Activated CD8-positive, alpha-beta memory T cell treated with anti-CD3 and anti-CD28 coated beads for 48 hours (primary cell): ENCODE data around the gene NEMP2.

ENCODE experiments used
- DNase-seq, 3 experiments: peaks; one replicate each; pipeline ENCODE4 v3.0.0-alpha.2; 2020; ENCODE audit warnings: low read depth in 2 of 3, low spot score in 2 of 3

The NEMP2 gene

DNA sequence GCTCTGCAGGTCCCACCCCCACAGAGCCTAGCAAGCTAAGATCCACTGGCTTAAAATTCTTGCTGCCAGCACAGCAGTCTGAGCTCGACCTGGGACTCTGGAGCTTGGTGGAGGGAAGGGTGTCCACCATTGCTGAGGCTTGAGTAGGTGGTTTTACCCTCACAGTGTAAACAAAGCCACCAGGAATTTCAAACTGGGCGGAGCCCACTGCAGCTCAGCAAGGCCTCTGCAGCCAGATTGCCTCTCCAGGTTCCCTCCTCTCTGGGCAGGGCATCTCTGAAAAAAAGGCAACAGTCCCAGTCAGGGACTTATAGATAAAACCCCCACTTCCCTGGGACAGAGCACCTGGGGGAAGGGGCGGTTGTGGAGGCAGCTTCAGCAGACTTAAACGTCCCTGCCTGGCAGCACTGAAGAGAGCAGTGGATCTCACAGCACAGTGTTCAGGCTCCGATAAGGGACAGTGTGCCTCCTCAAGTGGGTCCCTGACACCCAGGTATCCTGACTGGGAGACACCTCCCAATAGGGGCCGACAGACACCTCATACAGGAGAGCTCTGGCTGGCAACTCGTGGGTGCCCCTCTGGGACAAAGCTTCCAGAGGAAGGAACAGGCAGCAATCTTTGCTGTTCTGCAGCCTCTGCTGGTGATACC, 20.0 kb upstream of the NEMP2 start:
- no peak for DNase-seq

- no peak for DNase-seq
Measured at GRCh38 chr2:190553254-190553653, 18.7 kb upstream of the NEMP2 start.

- DNase-seq: no peak
Measured at GRCh38 chr2:190551928-190552327, 17.4 kb upstream of the NEMP2 start.

DNA sequence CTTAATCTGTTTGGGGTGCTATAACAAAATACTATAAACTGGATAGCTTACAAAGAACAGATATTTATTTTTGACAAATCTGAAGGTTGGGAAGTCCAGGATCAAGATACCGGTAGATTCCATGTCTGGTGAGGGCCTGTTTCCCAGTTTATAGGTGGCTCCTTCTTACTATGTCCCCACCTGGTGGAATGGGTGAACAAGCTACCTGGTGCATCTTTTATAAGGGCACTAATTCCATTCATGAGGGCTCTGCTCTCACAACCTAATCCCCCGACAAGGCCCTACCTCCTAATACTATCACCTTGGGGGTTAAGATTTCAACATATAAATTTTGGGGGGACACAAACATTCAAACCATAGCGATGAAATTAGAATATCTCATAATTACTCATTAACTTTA, 15.6 kb upstream of the NEMP2 start:
- no peak for DNase-seq

GRCh38 chr2:190547886-190548285, 13.4 kb upstream of the NEMP2 start:
- DNase-seq: no peak

DNA sequence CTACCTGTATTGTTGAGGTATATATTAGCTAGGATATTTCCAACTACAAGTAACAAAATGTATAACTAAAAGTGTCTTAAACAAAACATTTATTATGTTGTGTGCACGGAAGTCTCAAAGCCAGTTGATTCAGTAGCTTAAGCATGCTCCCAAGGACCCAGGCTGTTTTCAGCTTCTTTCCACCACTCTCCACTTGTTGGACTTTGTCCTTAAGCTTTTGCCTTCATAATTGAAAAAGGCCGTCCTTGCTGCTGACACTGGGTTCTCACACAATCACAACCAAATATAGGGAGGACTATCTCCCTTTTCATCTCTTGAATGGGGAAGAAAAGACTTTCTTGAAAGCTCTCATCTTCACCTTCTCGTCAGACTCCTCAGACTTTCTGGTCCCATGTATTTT, 12.2 kb upstream of the NEMP2 start:
- no peak for DNase-seq

GRCh38 chr2:190545555-190546385, 11.2 kb upstream of the NEMP2 start:
- no peak for DNase-seq

DNA sequence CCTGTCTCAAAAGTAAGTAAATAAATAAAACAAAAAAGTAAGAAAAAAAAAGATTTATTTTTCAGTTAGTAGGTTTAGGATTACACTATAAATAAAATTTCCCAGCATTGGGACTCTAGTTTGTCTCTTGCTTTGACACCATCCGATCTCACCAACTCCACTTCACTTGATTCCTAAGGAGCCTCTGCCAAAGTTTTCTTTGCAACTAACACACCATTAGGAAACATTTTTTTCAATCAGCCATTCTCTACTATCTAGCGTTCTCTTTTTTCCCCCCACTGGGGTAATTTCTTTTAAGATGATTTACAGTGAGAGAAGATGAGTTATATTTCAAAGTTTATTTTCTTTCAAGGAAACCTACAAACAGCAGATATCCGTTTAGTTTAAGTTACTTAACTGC, 10.6 kb upstream of the NEMP2 start:
- DNase-seq: no peak

- DNase-seq: no peak
Measured at GRCh38 chr2:190540048-190540447, 5.5 kb upstream of the NEMP2 start.

- no peak for DNase-seq
Measured at GRCh38 chr2:190538201-190538600, 3.7 kb upstream of the NEMP2 start.

DNA sequence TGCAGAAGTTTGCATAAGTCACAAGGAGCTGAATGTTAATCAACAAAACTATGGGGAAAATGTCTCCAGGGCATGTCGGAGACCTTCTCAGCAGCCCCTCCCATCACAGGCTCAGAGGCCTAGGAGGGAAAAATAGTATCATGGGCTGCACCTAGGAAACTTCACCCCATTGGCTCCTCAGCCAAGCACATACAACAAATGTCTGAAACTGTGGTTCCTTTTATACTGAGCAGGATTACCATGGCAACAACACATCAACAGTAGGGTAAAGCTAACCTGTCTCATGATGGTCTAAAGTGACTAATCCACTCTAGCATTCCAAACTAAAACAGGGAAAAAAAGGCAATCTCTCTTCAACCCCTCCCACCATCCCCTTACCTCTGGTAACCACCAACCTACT, 3.2 kb upstream of the NEMP2 start:
- DNase-seq: no peak

- no peak for DNase-seq
Measured at GRCh38 chr2:190535586-190535985, 1.1 kb upstream of the NEMP2 start.

GRCh38 chr2:190535121-190535439, 558 bp upstream of the NEMP2 start:
- DNase-seq: no peak

DNA sequence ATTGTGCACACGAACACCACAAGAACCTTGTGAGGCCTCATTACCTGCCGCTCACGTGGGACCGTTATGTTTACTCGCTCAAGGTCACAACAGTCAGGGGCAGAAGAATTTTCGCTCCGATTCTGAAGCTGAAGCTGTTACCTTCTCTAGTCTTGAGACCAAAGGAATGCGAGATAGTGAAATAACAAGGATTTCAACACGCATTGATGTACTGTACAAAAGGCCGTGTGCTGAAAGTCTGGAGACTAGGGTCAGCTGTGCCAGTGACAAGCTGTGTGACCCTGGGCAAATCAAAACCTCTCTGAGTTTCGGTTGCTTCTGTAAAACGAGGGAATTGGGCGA, 583 bp downstream of the NEMP2 start:
- DNase-seq: no peak

DNA sequence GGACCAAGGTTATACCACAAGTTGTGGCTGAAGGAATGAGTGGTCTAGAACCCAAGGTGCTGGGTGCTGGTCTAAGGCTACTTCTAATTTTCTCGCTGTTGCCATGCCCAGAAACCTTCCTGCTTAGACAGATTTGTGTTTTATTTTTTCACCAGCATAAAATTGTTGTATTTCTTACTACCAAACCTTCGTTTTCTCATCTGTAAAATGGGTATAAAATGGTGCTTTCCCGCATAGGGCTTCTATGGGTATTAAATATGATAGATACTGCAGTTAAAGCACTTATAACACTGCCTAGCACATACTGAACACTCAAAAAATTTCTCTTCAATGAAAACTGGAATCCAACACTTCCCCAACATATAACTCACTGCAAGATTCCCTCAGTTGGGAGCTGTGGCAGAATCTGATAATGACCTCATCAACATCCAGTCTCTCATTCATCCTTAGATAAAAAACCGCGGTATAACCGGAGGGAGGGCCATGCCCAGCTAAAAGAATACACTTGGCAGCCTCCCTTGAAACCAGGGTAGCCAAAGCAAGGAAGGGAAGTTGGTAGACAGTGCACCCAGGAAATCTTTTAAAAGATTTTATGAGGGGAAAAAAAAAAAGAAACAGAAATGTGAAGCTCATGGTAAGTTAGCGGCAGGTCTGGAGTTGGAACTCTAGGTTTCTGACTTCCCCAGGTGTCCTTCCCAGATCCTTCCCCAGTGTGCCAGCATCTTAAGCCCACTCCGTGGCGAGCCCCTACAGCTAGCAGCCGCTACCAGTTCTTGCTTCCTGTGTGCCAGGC, 1.2 kb downstream of the NEMP2 start:
- peak in 1 of 3 experiments; percentile 15 for DNase-seq

- DNase-seq: no peak
Measured at GRCh38 chr2:190532581-190532980, 1.9 kb downstream of the NEMP2 start.

- no peak for DNase-seq
Measured at GRCh38 chr2:190530248-190530900, 4.1 kb downstream of the NEMP2 start.

DNA sequence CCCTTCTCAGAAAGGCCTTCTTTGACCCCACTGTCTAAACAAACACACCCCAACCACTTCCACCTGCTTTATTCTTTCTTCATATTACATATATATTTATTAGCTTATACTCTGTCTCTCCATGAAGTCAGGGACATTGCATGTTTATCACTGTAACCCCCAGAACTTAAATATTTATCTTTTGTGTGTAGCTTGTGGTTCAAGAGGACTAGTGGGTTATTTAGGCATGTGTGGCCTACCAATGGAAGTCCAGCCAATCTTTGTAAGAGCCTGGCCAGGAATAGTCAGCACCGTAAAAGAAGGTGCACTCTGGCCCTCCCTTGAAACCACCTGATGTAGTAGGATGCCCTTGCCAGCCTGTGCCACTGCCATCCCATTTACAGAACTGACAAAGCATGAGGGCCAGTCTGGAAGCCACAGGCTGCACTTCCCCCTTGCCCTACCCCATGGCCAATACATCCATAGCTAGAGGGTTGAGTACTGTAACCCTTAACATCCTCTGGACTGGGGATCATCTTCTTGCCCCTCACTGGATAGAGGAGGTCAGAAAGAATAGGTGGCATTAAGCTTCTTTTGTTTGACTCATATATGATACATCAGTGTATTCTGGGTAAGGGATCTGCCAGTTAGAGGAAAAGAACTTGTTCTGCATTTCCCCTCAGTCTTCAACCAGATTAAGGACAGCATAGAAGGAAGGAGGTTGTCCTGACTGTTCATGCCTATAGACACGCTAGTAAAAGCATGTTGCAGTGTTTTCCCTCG, 4.9 kb downstream of the NEMP2 start:
- no peak for DNase-seq

DNA sequence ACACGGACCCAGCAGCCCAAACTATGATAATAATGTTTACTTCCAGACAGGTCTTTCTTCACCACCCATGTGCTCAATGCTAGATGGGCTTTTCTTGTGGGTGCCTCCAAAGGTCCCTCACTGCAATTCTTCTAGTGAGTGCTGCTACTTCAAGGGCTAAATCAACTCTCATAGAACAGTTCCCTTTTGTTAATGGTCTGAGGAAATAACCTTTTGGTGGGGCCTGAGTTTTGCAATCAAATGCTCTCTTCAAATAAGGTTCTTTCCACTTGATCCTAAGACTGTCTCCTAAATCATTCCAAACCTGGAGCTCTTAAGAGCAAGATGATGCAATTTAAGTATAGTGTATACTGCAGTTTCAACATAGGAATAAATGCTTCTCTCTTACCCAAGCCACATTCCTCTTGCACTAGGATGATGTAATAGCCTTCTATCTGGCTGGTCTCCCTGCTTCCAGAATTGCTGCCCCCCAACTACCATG, 6.0 kb downstream of the NEMP2 start:
- DNase-seq: no peak

DNA sequence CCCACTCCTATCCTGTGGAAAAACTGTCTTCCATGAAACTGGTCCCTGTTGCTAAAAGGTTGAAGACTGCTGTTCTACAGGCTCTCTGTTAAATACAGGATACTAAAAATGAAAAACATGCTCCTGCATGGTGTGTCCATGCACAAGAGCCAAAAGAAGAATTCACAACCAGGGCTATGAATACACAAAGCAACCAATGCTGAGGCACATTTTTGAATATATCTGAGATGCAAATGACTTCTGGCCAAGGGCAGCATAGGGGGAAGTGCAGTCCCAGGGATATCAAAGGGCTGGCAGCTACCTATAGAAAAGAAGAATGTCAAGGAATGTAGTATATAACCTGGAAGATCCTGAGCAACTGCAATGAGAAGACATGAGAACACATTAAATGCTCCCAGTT, 6.6 kb downstream of the NEMP2 start:
- no peak for DNase-seq

GRCh38 chr2:190527214-190527613, 7.3 kb downstream of the NEMP2 start:
- DNase-seq: no peak
